Esophagus squamous epithelium (tissue), 4 donors: ENCODE results near the gene PLEKHH1.

Source experiments
- CTCF ChIP-seq, 6 experiments: fragments of 450-650 bp in 4 of 6; fragments of 200-600 bp in 2 of 6; sonication (generic) in 2 of 6; IDR thresholded peaks; one replicate each; pipeline ENCODE4 v1.5.1; 2016 to 2019; ENCODE audit warnings: antibody characterized with exemption in 6 of 6, mild to moderate bottlenecking in 4 of 6, moderate library complexity in 4 of 6
- POLR2A ChIP-seq, 4 donors: fragments of 450-650 bp; IDR thresholded peaks; one replicate each; pipeline ENCODE4 v1.6.1; 2017; ENCODE audit warnings: antibody characterized with exemption in 4 of 4, mild to moderate bottlenecking in 4 of 4, moderate library complexity in 3 of 4

GRCh38 chr14:67553547-67553946, 20.5 kb downstream of the PLEKHH1 start:
- TF ChIP-seq CTCF (IDR thresholded peaks at IDR 0.05): no peak
- no peak for TF ChIP-seq POLR2A (IDR thresholded peaks at IDR 0.05)
